ENCODE results near the gene RUSF1. TPM values are rescaled to one million over a fixed set of nuclear protein-coding genes. Genes with fewer than 3 reads are reported as not detected.

RUSF1 gene
- total and polyA plus RNA-seq, 2 experiments from 2014 or later, result 34.6 to 74.0 TPM

DNA sequence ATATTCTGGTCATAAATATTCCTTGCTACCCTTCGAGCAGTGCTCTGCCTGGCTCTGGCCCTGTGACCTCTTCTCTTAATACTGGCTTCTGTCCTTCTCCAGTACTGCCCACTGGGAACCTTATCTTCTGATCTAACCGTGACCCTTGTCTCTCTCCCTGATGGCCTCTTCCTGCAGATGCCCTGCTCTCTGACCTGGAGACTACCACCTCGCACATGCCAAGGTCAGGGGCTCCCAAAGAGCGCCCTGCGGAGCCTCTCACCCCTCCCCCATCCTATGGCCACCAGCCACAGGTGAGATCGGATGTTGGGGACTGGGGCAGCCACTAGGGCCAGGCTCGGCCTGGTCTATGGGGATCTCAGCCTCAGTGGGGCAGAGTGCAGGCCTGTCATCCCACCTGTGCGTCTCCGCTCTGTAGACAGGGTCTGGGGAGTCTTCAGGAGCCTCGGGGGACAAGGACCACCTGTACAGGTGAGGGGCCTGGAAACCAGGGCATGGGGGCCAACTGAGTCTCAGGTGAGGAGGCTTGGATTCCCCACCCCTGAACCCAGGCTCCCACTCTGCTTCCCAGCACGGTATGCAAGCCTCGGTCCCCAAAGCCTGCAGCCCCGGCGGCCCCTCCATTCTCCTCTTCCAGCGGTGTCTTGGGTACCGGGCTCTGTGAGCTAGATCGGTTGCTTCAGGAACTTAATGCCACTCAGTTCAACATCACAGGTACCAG, 34.8 kb downstream of the RUSF1 start:
- Histone ChIP-seq H3K27me3 (replicated peaks; ENCODE audit: insufficient read depth) (no peaks in the 10 kb centered on the region), H3K36me3 (ENCODE audit: low read depth) (peaks cover 25% of the 10 kb centered on the region), H3K9me2 (ENCODE audit: insufficient read depth) (no peaks in the 10 kb centered on the region), H3K4me1 (ENCODE audit: insufficient read depth) (peaks cover 6% of the 10 kb centered on the region; the same call in 1 of the 2 replicates), H3K9me3 (ENCODE audit: low read depth) (no peaks in the 10 kb centered on the region), H3K4me3 (0 out of 2 replicates have a peak overlapping the region, but pooled peaks have one; percentile 0), H3F3A (ENCODE audit: insufficient read depth) (peaks cover 34% of the 10 kb centered on the region), H3K9ac (no peak overlapping the region), H2AFZ (no peak overlapping the region), H3K27ac (peak overlapping the region; percentile 88), H3K4me2 (ENCODE audit: unreplicated experiment) (peak overlapping the region; percentile 73), H3K79me2 (ENCODE audit: insufficient read depth) (peaks cover 30% of the 10 kb centered on the region), H4K20me1 (ENCODE audit: insufficient read depth) (no peaks in the 10 kb centered on the region)
- no peak for TF ChIP-seq EZH2phosphoT487 (IDR thresholded peaks at IDR 0.05; ENCODE audit: insufficient read depth, low read depth)
- TF ChIP-seq EZH2 (IDR thresholded peaks at IDR 0.05; ENCODE audit: insufficient read depth, poor library complexity, severe bottlenecking), result no peak
- WGBS, 2 experiments (ENCODE audit: low coverage in 1 of 2, low lambda C conversion rate in 2 of 2, missing lambda C conversion rate in 2 of 2), result 91% methylated on average over 17 of the region's 17 CpGs
- in situ Hi-C loops (cut with MboI), result no loop called here
- no peak for DNase-seq

DNA sequence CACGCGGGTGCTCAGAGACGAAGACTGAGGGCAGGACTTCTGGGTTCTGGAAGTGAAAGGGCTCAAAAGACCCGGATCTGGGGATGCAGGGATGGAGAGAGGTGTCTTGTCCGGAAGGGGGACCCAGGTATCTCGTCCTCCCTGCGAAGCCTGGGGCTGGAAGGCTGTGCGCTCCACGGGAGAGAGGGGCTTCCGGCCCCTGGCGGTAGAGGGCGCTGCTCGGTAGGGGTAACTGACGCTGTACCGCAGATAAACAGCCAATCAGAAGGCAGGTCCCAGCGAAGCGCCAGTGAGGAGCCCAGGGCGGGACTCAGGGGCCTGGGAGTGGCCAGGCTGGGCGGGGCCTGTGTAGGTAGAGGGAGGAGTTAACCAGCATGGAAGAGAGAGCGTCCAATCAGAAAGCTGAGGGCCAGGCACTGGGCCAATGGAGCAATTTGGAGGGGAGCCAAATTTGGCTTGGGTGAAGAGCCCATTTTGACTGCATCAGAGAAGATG, 35.4 kb downstream of the RUSF1 start:
- peak overlapping the region; percentile 79 for H2AFZ ChIP-seq
- peaks cover 30% of the 10 kb centered on the region for H3K79me2 ChIP-seq (ENCODE audit: insufficient read depth)
- WGBS, 2 experiments (ENCODE audit: low coverage in 1 of 2, low lambda C conversion rate in 2 of 2, missing lambda C conversion rate in 2 of 2), result 8 to 11% methylated on average over 18 to 20 of the region's 20 CpGs

DNA sequence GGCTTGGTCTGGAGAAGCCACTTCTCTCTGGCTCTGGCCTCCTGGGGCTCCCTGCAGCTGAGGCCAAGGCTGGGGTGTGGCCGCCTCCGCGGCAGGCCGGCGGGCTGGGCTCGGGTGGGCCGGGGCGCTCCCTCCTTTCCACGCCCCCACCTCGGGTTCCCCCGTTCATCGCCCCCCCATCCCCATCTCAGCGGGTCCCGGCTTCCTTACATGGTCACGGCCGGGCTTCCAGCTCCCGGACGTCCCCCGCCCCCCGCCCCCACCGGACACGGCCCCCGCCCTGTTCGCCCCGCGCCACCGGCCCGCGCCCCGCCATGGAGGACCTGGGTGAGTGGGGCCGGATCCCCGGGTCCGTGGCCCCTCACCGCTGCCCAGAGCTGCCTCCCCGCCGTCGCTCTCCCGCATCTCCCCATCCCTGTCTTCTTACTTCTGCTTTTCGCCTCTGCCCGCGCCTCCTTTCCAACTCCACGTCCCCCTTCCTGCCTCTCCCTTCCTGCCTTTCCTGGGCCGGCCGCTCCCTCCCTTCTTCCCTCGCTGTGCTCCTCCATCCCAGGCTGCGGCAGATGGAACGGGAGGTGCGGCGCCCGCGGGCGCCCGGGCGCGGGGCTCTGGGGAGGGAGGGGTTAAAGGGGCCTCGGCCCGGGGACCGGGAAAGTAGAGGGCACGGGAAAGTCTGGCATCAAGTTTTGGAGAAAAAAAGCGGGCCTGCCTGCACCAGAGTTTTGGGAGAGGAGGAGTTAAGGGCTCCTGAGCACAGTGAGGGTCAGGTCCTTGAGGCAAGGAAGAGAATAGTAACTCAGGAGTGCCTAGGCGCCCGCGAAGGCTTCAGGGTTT, 36.1 kb downstream of the RUSF1 start, which contains the start of gene TGFB1I1:
Gene TGFB1I1, plus strand, starts transcription at position 278 of the 834 bp plus-strand sequence. Its CDS starts 37 bp downstream, at position 315.
- no peaks in the 10 kb centered on the region for H4K20me1 ChIP-seq (ENCODE audit: insufficient read depth)
- H3K36me3 ChIP-seq (ENCODE audit: low read depth), result peaks cover 20% of the 10 kb centered on the region
- DNase-seq, result peak; percentile 85
- in situ Hi-C loops (cut with MboI), result no loop called here
- TF ChIP-seq EZH2phosphoT487 (IDR thresholded peaks at IDR 0.05; ENCODE audit: insufficient read depth, low read depth) (no peak), EZH2 (IDR thresholded peaks at IDR 0.05; ENCODE audit: insufficient read depth, poor library complexity, severe bottlenecking) (no peak)
- H3K79me2 ChIP-seq (ENCODE audit: insufficient read depth), result peaks cover 30% of the 10 kb centered on the region
- H3K9me2 ChIP-seq (ENCODE audit: insufficient read depth), result no peaks in the 10 kb centered on the region
- peak within 1 kb of the TSS; percentile 86 for H3K4me3 ChIP-seq
- H3K9ac ChIP-seq, result peak within 1 kb of the TSS; percentile 90
- H3F3A ChIP-seq (ENCODE audit: insufficient read depth), result peaks cover 28% of the 10 kb centered on the region
- H3K4me1 ChIP-seq (ENCODE audit: insufficient read depth), result peaks cover 6% of the 10 kb centered on the region; the same call in 1 of the 2 replicates
- H3K9me3 ChIP-seq (ENCODE audit: low read depth), result no peaks in the 10 kb centered on the region
- peak within 1 kb of the TSS; percentile 88 for H3K27ac ChIP-seq
- peak within 1 kb of the TSS; percentile 90 for H3K4me2 ChIP-seq (ENCODE audit: unreplicated experiment)
- no peaks in the 10 kb centered on the region for H3K27me3 ChIP-seq (replicated peaks; ENCODE audit: insufficient read depth)
- WGBS, 2 experiments (ENCODE audit: low coverage in 1 of 2, low lambda C conversion rate in 2 of 2, missing lambda C conversion rate in 2 of 2), result 1% methylated on average over 26 to 59 of the region's 63 CpGs
- H2AFZ ChIP-seq, result peak within 1 kb of the TSS; percentile 79

More for the DNA sequence above, 35.4 kb downstream of the RUSF1 start:
- H3K36me3 ChIP-seq (ENCODE audit: low read depth), result peaks cover 21% of the 10 kb centered on the region
- H3K9me2 ChIP-seq (ENCODE audit: insufficient read depth), result no peaks in the 10 kb centered on the region
- peak overlapping the region; percentile 90 for H3K9ac ChIP-seq
- no peaks in the 10 kb centered on the region for H3K27me3 ChIP-seq (replicated peaks; ENCODE audit: insufficient read depth)
- in situ Hi-C loops (cut with MboI), result no loop called here
- peak overlapping the region; percentile 86 for H3K4me3 ChIP-seq
- peak overlapping the region; percentile 88 for H3K27ac ChIP-seq
- no peaks in the 10 kb centered on the region for H3K9me3 ChIP-seq (ENCODE audit: low read depth)
- H3F3A ChIP-seq (ENCODE audit: insufficient read depth), result peaks cover 28% of the 10 kb centered on the region
- H3K4me1 ChIP-seq (ENCODE audit: insufficient read depth), result peaks cover 6% of the 10 kb centered on the region; the same call in 1 of the 2 replicates
- DNase-seq, result peak; percentile 96
- H3K4me2 ChIP-seq (ENCODE audit: unreplicated experiment), result peak overlapping the region; percentile 73
- H4K20me1 ChIP-seq (ENCODE audit: insufficient read depth), result no peaks in the 10 kb centered on the region
- no peak for TF ChIP-seq EZH2phosphoT487 (IDR thresholded peaks at IDR 0.05; ENCODE audit: insufficient read depth, low read depth)
- no peak for TF ChIP-seq EZH2 (IDR thresholded peaks at IDR 0.05; ENCODE audit: insufficient read depth, poor library complexity, severe bottlenecking)

DNA sequence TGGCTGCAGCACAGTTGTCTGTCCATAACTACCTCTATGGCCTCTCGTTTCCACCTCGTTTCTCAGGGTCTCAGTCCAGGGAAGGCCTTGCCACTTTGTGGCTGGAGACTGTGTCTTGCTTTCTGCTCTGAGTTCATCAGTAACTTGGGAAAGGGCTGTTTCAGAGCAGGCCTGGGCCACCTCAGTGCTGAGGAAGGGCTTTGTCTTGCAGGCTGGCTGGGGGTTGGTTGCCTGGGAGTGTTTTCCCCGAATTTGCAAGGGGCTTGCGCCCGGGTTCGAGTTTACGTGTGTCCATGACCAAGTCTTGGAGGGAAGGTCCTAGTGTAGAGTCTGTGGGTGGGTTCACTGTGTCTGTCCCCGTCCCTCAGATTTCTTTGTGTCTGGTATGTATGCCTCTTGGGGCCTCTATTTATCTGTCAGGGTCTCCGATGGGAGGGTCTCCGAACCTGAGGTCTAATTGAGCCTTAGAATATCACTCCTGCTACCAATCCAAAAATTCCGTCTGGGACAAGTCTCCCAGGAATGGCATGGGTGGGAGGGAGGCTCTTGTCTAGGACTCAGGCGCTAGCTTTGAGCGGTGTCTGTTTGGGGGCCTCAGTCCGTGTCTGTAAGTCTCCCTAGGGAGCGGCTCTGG, 36.8 kb downstream of the RUSF1 start:
- H3K27ac ChIP-seq, result peak overlapping the region; percentile 88
- H3K9me2 ChIP-seq (ENCODE audit: insufficient read depth), result no peaks in the 10 kb centered on the region
- WGBS, 2 experiments (ENCODE audit: low coverage in 1 of 2, low lambda C conversion rate in 2 of 2, missing lambda C conversion rate in 2 of 2), result 11 to 12% methylated on average over 15 of the region's 15 CpGs
- no peaks in the 10 kb centered on the region for H3K27me3 ChIP-seq (replicated peaks; ENCODE audit: insufficient read depth)
- H3F3A ChIP-seq (ENCODE audit: insufficient read depth), result peaks cover 28% of the 10 kb centered on the region
- H3K4me2 ChIP-seq (ENCODE audit: unreplicated experiment), result peak overlapping the region; percentile 90
- H2AFZ ChIP-seq, result peak overlapping the region; percentile 65
- no peak for TF ChIP-seq EZH2 (IDR thresholded peaks at IDR 0.05; ENCODE audit: insufficient read depth, poor library complexity, severe bottlenecking)
- TF ChIP-seq EZH2phosphoT487 (IDR thresholded peaks at IDR 0.05; ENCODE audit: insufficient read depth, low read depth), result no peak
- no peaks in the 10 kb centered on the region for H3K9me3 ChIP-seq (ENCODE audit: low read depth)
- H3K4me3 ChIP-seq, result peak overlapping the region; percentile 86
- H3K79me2 ChIP-seq (ENCODE audit: insufficient read depth), result peaks cover 30% of the 10 kb centered on the region
- peak; percentile 52 for DNase-seq
- peaks cover 20% of the 10 kb centered on the region for H3K36me3 ChIP-seq (ENCODE audit: low read depth)
- peaks cover 6% of the 10 kb centered on the region; the same call in 1 of the 2 replicates for H3K4me1 ChIP-seq (ENCODE audit: insufficient read depth)
- H4K20me1 ChIP-seq (ENCODE audit: insufficient read depth), result no peaks in the 10 kb centered on the region
- peak overlapping the region; percentile 90 for H3K9ac ChIP-seq
- in situ Hi-C loops (cut with MboI), result no loop called here
